Gastrocnemius medialis (tissue), 4 donors: ENCODE results near the gene TBX2. TPM values are rescaled to one million over a fixed set of nuclear protein-coding genes. Genes with fewer than 3 reads are reported as not detected.

Experiments
- ATAC-seq, 2 donors: fragments of 150-250 bp; one replicate each; pipeline ENCODE4 v1.9.1; 2016
- DNase-seq, 2 donors: peaks; one replicate each; pipeline ENCODE4 v3.0.0-alpha.2; 2019
- H3K27ac ChIP-seq, 4 donors: fragments of 200-600 bp; sonication (generic); 1 replicate in 1 of 4; 2 replicates in 3 of 4; pipeline ENCODE4 v1.5.1; 2016 to 2018; ENCODE audit warnings: mild to moderate bottlenecking in 2 of 4, moderate library complexity in 1 of 4
- H3K27me3 ChIP-seq, 3 donors: fragments of 200-600 bp; sonication (generic) in 2 of 3; 1 replicate in 1 of 3; 2 replicates in 2 of 3; pipeline versions ENCODE4 v1.5.1 to v1.6.0; 2016 to 2019; ENCODE audit warnings: mild to moderate bottlenecking in 1 of 3, moderate library complexity in 1 of 3
- H3K36me3 ChIP-seq, 2 donors: fragments of 200-600 bp; sonication (generic) in 1 of 2; one replicate each; pipeline ENCODE4 v1.5.1; 2017 to 2018
- H3K4me1 ChIP-seq, 2 donors: fragments of 200-600 bp; sonication (generic) in 1 of 2; one replicate each; pipeline ENCODE4 v1.5.1; 2016 to 2017; ENCODE audit warnings: mild to moderate bottlenecking in 2 of 2
- H3K4me3 ChIP-seq, 4 donors: fragments of 200-600 bp; sonication (generic) in 3 of 4; 1 replicate in 1 of 4; 2 replicates in 3 of 4; pipeline ENCODE4 v1.5.1; 2016 to 2019; ENCODE audit warnings: mild to moderate bottlenecking in 2 of 4
- H3K9me3 ChIP-seq, 3 donors: fragments of 200-600 bp; sonication (generic) in 2 of 3; 1 replicate in 1 of 3; 2 replicates in 2 of 3; pipeline ENCODE4 v1.5.1; 2016 to 2019
- POLR2A ChIP-seq, 2 donors: fragments of 450-650 bp; IDR thresholded peaks; one replicate each; pipeline ENCODE4 v1.6.1; 2017; ENCODE audit warnings: antibody characterized with exemption in 2 of 2, mild to moderate bottlenecking in 2 of 2, moderate library complexity in 2 of 2
- in situ Hi-C, 4 donors: fragments of 200-750 bp; cut with MboI; loops; one replicate each; pipeline versions ENCODE4 v1.15.0 to v1.8.0; 2017; ENCODE audit warnings: low sequenced_read_pairs in 4 of 4
- intact Hi-C: fragments of 100-400 bp; cut with DNase I; formaldehyde crosslinking; loops from one replicate; pipeline ENCODE4 v1.15.1; 2023; ENCODE audit warnings: low total_unique reads
- total RNA-seq, 4 donors: library from RNA; depleted of rRNA; stranded (reverse); fragments of >200 nt; gene quantifications; one replicate each; pipeline versions ENCODE4 v1.1.0 to v1.2.3, GENCODE V29; 2016
- TF ChIP-seq, protein P1 (sequence below), 5 experiments: fragments of 450-650 bp in 3 of 5; fragments of 200-600 bp in 2 of 5; sonication (generic) in 2 of 5; IDR thresholded peaks in 4 of 5; conservative IDR thresholded peaks in 1 of 5; 1 replicate in 4 of 5; 2 replicates in 1 of 5; pipeline ENCODE4 v1.5.1; 2016 to 2019; ENCODE audit warnings: antibody characterized with exemption in 5 of 5, mild to moderate bottlenecking in 3 of 5, moderate library complexity in 3 of 5

Gene TBX2
- total RNA-seq, 4 donors from 2014 or later = 4.2 to 10.4 (median 6.4) TPM

DNA sequence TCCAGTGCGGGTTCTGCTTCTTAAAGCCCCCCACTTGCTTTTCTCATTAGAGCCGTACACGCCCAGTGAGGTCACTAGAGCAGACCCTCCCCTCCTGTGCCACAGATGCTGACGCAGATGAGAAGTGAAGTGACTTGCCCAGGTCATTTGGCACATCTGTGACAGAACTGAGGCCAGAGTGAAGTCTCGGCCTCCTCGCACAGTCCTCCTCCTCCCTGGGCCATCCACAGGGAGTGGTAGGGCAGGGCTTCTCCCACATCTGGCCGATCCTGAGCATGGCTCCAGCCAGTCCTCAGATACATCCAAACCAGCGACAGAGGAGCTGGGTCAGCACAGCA lies 15.3 kb upstream of the TBX2 start:
- DNase-seq (no peak), ATAC-seq (no peak)
- TF ChIP-seq, protein P1, sequence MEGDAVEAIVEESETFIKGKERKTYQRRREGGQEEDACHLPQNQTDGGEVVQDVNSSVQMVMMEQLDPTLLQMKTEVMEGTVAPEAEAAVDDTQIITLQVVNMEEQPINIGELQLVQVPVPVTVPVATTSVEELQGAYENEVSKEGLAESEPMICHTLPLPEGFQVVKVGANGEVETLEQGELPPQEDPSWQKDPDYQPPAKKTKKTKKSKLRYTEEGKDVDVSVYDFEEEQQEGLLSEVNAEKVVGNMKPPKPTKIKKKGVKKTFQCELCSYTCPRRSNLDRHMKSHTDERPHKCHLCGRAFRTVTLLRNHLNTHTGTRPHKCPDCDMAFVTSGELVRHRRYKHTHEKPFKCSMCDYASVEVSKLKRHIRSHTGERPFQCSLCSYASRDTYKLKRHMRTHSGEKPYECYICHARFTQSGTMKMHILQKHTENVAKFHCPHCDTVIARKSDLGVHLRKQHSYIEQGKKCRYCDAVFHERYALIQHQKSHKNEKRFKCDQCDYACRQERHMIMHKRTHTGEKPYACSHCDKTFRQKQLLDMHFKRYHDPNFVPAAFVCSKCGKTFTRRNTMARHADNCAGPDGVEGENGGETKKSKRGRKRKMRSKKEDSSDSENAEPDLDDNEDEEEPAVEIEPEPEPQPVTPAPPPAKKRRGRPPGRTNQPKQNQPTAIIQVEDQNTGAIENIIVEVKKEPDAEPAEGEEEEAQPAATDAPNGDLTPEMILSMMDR (IDR thresholded peaks at IDR 0.05 in 4 of 5, conservative IDR thresholded peaks at IDR 0.05 in 1 of 5) = no peak
- no peak for TF ChIP-seq POLR2A (IDR thresholded peaks at IDR 0.05)
- Histone ChIP-seq H3K4me3 (no peak overlapping the region), H3K27me3 (no peaks in the 10 kb centered on the region), H3K27ac (no peak overlapping the region), H3K4me1 (peaks cover under 1 to 6% of the 10 kb centered on the region in 2 donors), H3K9me3 (no peaks in the 10 kb centered on the region), H3K36me3 (no peaks in the 10 kb centered on the region)
- intact Hi-C loops (no loop called here), in situ Hi-C loops (loop anchor here (25.0 kb wide), 4 partner anchors 372 to 672 kb away; no protein-coding TSS in a partner anchor)

DNA sequence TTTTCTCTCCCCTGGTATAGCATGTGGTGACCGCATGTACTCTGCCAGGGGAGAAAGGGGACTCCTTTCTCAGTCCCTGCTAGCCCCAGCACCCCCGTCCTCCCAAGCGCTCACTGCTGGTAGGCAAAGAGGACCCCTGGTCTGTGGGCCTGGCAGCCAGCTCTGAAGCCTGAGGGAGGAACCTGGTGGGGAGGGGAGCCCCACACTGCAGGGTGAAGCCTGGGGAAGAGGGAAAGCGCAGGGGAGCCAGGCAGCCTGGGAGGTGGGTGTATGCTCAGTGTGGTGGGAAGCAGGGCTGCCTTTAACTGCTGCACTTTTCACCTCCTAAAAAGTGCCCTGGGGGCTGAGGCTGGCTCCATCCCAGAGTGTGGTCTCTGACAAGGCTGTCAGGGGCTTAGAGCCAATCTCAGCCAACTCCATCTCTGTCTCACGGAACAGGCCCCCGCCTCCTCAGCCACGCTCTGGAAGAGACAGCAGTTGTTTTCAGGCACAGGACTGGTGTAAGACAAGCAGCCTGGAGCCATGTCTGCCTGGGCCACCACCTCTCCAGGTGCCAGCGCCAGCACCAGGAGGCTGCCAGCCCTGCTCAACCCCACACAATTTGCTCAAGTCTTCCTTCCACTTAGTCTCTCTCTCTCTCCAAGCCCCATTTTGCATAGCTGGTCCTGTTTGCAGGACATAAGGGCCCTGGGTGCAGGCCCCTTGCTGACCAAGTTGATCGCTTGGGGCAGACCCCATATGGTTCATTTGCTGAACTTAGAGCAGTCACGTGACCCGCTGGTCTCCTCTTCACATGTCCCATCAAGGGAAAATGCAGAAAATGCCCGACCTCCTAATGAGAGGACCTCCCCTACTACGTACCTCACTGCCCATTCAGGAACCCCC lies 14.7 kb upstream of the TBX2 start:
- in situ Hi-C loops = loop anchor here (25.0 kb wide), 4 partner anchors 373 to 673 kb away; no protein-coding TSS in a partner anchor

DNA sequence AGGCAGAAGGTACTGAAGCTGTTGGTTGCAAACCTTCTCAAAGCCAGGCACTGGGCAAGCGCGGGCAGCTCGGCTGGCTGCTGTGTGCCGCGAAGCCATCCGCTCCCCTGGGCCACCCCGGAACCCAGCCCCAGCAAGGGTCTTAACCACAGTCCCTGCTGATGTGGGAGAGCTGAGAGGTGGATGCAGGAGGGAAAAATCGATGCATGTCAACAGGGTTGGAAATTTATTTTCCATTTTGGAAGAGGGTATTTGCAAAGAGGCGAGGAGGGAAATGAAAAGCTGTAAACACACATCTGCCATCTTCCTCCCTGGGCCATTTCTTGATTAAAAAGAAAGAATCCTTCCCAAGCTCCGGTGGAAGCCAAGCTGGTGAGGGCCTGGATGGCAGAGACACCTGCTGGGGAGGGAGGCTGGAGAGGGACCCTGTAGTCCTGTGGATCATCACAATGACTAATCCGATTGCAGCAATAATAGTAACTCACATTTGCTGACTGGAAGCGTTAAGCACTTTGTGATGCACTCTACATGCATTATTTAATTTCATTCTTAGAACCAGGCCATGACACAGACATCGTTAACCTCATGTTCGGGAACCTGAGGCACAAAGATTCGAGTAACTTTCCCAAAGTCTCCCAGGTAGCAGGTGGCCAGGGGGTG lies 13.9 kb upstream of the TBX2 start:
- H3K4me1 ChIP-seq = peaks cover 4 to 6% of the 10 kb centered on the region in 2 donors
- no peak overlapping the region for H3K4me3 ChIP-seq
- intact Hi-C loops = no loop called here
- no peak for DNase-seq
- H3K27me3 ChIP-seq = no peaks in the 10 kb centered on the region
- no peaks in the 10 kb centered on the region for H3K9me3 ChIP-seq
- H3K36me3 ChIP-seq = no peaks in the 10 kb centered on the region
- ATAC-seq = no peak
- in situ Hi-C loops = loop anchor here (25.0 kb wide), 4 partner anchors 373 to 673 kb away; no protein-coding TSS in a partner anchor
- H3K27ac ChIP-seq = no peak overlapping the region
- no peak for TF ChIP-seq POLR2A (IDR thresholded peaks at IDR 0.05)
- TF ChIP-seq, protein P1 (IDR thresholded peaks at IDR 0.05 in 4 of 5, conservative IDR thresholded peaks at IDR 0.05 in 1 of 5) = no peak

More for the DNA sequence above, 14.7 kb upstream of the TBX2 start:
- DNase-seq (no peak), ATAC-seq (no peak)
- Histone ChIP-seq H3K4me3 (no peak overlapping the region), H3K36me3 (no peaks in the 10 kb centered on the region), H3K27me3 (no peaks in the 10 kb centered on the region), H3K9me3 (no peaks in the 10 kb centered on the region), H3K4me1 (peaks cover 4 to 6% of the 10 kb centered on the region in 2 donors), H3K27ac (no peak overlapping the region)
- intact Hi-C loops = no loop called here
- TF ChIP-seq, protein P1 (IDR thresholded peaks at IDR 0.05 in 4 of 5, conservative IDR thresholded peaks at IDR 0.05 in 1 of 5) = no peak
- TF ChIP-seq POLR2A (IDR thresholded peaks at IDR 0.05) = no peak

DNA sequence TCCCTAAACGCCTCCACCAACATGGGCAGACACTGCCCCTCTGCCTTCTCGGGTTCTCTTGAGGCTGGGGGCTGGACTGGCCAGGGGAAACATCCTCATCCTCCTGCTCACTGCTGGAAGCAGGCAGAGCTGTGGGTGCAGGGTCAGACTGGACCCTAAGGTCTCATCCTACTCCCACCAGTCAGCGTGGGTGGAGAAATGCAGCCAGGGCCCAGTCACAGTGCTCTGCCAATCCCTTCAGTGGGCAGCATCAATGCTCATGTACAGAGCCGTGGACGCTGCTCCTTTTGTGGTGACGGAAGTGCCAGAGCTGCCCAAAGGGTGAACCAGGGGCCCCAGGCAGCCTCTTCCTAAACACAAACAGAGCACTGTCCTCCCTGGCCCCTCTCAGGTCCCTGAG lies 13.4 kb upstream of the TBX2 start:
- Histone ChIP-seq H3K4me1 (peaks cover 4 to 6% of the 10 kb centered on the region in 2 donors), H3K27ac (no peak overlapping the region), H3K9me3 (no peaks in the 10 kb centered on the region), H3K36me3 (no peaks in the 10 kb centered on the region), H3K27me3 (no peaks in the 10 kb centered on the region), H3K4me3 (no peak overlapping the region)
- TF ChIP-seq POLR2A (IDR thresholded peaks at IDR 0.05) = no peak
- TF ChIP-seq, protein P1 (IDR thresholded peaks at IDR 0.05 in 4 of 5, conservative IDR thresholded peaks at IDR 0.05 in 1 of 5) = no peak
- intact Hi-C loops = no loop called here
- in situ Hi-C loops = loop anchor here (25.0 kb wide), 4 partner anchors 374 to 674 kb away; no protein-coding TSS in a partner anchor
- DNase-seq (no peak), ATAC-seq (no peak)
